Ishikawa (cell line): ENCODE results near the gene KCTD8.

Experiments
- CEBPB ChIP-seq: IDR thresholded peaks from 2 replicates; pipeline ENCODE4 v1.6.1; 2012
- EGR1 ChIP-seq: IDR thresholded peaks from 2 replicates; pipeline ENCODE4 v1.6.1; 2012
- EP300 ChIP-seq: IDR thresholded peaks from 2 replicates; pipeline ENCODE4 v1.6.1; 2012; ENCODE audit warnings: borderline replicate concordance
- FOXM1 ChIP-seq: IDR thresholded peaks from 2 replicates; pipeline ENCODE4 v1.6.1; 2012; ENCODE audit warnings: low read depth, borderline replicate concordance
- MAX ChIP-seq: IDR thresholded peaks from 2 replicates; pipeline ENCODE4 v1.6.1; 2012
- NFIC ChIP-seq: IDR thresholded peaks from 2 replicates; pipeline ENCODE4 v1.6.1; 2012
- RAD21 ChIP-seq: IDR thresholded peaks from 2 replicates; pipeline ENCODE4 v1.6.1; 2012; ENCODE audit warnings: low read depth
- TAF1 ChIP-seq: IDR thresholded peaks from 2 replicates; pipeline ENCODE4 v1.6.1; 2012; ENCODE audit warnings: low read depth, mild to moderate bottlenecking
- TCF12 ChIP-seq: IDR thresholded peaks from 2 replicates; pipeline ENCODE4 v1.6.1; 2012; ENCODE audit warnings: low read depth
- TEAD4 ChIP-seq: IDR thresholded peaks from 2 replicates; pipeline ENCODE4 v1.6.1; 2012
- USF1 ChIP-seq: IDR thresholded peaks from 2 replicates; pipeline ENCODE4 v1.6.1; 2012
- YY1 ChIP-seq: IDR thresholded peaks from 2 replicates; pipeline ENCODE4 v1.6.1; 2012; ENCODE audit warnings: low read depth
- TF ChIP-seq, protein P1 (sequence below): IDR thresholded peaks from 2 replicates; pipeline ENCODE4 v1.6.1; 2012; ENCODE audit warnings: low read depth, mild to moderate bottlenecking

DNA sequence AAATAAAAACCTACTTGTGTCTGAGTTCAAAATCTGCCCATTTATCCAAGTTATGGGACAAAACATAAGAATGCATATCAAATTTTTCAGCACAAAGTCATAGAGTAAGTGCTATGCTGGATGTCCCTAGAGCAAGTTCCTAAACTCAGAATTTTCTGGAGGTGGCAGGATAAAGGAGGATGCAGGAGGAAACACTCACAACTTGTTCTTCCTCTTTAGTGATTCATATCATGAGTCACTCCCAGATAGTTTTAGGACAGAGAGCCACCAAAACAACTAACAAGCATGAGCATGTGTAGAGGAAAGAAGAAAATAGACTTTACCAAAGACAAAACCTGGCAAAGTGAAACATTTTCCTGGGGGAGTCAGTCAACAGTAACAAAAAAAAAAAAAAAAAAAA is 302.7 kb downstream of the KCTD8 start:
- TF ChIP-seq EGR1, result no peak
- no peak for TF ChIP-seq YY1
- TF ChIP-seq TAF1, result no peak
- no peak for TF ChIP-seq NFIC
- no peak for TF ChIP-seq TCF12
- TF ChIP-seq, protein P1, sequence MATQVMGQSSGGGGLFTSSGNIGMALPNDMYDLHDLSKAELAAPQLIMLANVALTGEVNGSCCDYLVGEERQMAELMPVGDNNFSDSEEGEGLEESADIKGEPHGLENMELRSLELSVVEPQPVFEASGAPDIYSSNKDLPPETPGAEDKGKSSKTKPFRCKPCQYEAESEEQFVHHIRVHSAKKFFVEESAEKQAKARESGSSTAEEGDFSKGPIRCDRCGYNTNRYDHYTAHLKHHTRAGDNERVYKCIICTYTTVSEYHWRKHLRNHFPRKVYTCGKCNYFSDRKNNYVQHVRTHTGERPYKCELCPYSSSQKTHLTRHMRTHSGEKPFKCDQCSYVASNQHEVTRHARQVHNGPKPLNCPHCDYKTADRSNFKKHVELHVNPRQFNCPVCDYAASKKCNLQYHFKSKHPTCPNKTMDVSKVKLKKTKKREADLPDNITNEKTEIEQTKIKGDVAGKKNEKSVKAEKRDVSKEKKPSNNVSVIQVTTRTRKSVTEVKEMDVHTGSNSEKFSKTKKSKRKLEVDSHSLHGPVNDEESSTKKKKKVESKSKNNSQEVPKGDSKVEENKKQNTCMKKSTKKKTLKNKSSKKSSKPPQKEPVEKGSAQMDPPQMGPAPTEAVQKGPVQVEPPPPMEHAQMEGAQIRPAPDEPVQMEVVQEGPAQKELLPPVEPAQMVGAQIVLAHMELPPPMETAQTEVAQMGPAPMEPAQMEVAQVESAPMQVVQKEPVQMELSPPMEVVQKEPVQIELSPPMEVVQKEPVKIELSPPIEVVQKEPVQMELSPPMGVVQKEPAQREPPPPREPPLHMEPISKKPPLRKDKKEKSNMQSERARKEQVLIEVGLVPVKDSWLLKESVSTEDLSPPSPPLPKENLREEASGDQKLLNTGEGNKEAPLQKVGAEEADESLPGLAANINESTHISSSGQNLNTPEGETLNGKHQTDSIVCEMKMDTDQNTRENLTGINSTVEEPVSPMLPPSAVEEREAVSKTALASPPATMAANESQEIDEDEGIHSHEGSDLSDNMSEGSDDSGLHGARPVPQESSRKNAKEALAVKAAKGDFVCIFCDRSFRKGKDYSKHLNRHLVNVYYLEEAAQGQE, result no peak
- TF ChIP-seq MAX, result no peak
- no peak for TF ChIP-seq USF1
- TF ChIP-seq CEBPB, result no peak
- TF ChIP-seq TEAD4, result no peak
- no peak for TF ChIP-seq EP300
- TF ChIP-seq FOXM1, result no peak
- TF ChIP-seq RAD21, result no peak
